ENCODE data around the gene CDC73.

Gene CDC73

GRCh38 chr1:193303849-193304248, 182.0 kb downstream of the CDC73 start:
- no peak overlapping the region for H3K4me3 ChIP-seq (ENCODE audit: control insufficient read depth, low read depth, low read length)
- no peak for TF ChIP-seq CTCF (IDR thresholded peaks at IDR 0.05; ENCODE audit: control insufficient read depth, insufficient read depth, low read depth, low read length, missing control alignments)
- no peak for DNase-seq (ENCODE audit: low read depth)

Measured in AG09309 (cell line).